PC-3 (cell line): Measurements from ENCODE around the gene BCAS3.

ENCODE experiments used
- CTCF ChIP-seq: fragments of 300-600 bp; sonication (generic); conservative IDR thresholded peaks from 2 replicates; pipeline ENCODE4 v1.5.1; 2017; ENCODE audit warnings: antibody characterized with exemption, low read depth, mild to moderate bottlenecking, low read length
- EZH2 ChIP-seq: fragments of 300-600 bp; sonication (generic); IDR thresholded peaks from one replicate; pipeline ENCODE4 v1.6.1; 2017; ENCODE audit warnings: antibody characterized with exemption, mild to moderate bottlenecking, low read length; ENCODE audit not compliant: unreplicated experiment
- EZH2phosphoT487 ChIP-seq: fragments of 300-600 bp; sonication (generic); IDR thresholded peaks from 2 replicates; pipeline ENCODE4 v1.6.1; 2018; ENCODE audit warnings: mild to moderate bottlenecking, antibody characterized with exemption, low read length, borderline replicate concordance

DNA sequence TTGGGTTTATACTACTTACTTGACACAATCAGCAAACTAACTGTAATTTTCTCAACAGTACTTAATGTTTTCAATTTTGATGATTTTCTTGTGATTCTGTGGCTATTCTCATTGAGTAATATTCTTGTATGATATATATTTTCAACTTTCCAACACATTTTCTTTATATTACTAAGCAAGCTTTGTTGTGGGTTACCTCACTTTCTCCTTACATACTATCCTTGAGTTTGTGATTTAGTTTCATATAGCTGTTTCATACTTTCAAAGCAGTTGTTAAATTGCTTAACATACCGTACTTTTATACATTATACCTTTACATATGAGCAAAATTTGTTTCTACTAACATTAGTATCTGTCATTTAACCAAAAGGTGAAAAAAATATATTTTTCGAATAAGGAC is 197.1 kb downstream of the BCAS3 start:
- TF ChIP-seq CTCF (no peak), EZH2 (no peak), EZH2phosphoT487 (no peak)
